ENCODE data around the gene PLA2G4E.
A peak's percentile ranks its signal among the peaks of the same experiment; 100 is the strongest.

PLA2G4E gene

DNA sequence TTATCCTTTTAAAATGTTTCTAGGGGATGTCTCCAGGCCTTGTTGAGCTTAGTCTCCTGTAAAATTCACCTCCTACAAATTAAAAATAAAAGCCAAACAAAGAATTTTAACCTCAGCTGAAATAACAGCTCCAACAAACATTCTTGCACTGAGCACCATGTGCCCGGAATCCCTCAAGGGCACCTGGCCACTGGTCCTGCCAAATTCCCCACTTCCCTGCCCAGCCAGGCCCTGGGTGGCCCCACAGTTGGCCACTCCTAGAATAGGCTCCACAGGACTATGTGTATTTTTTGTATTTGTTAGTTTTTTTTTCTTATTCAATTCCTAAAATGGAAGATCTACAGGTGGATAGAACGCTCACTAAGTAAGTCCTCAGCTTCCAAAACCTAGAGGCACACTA is 33.1 kb upstream of the PLA2G4E start:
- DNase-seq (ENCODE audit: low spot score): no peak

DNA sequence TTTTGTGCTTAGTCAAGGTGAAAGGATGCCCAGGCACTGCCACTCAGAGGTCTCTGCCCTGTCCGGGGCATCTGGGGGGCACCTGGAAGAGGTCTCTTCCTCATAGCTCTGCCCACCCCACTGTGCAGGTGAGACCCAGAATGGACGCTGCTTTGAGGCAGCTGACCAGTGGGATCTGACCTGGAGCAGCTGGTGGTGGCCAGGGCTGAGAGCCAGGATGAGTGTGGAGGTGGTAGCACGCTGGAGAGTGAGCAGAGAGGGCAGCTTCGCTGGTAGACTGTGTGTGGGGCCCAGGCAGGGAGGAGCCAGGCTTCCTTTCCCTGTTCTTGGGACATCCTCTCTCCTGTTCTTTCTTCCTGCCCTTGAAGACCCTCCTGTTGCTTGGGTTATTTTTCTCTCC is 32.2 kb upstream of the PLA2G4E start:
- DNase-seq (ENCODE audit: low spot score): no peak

DNA sequence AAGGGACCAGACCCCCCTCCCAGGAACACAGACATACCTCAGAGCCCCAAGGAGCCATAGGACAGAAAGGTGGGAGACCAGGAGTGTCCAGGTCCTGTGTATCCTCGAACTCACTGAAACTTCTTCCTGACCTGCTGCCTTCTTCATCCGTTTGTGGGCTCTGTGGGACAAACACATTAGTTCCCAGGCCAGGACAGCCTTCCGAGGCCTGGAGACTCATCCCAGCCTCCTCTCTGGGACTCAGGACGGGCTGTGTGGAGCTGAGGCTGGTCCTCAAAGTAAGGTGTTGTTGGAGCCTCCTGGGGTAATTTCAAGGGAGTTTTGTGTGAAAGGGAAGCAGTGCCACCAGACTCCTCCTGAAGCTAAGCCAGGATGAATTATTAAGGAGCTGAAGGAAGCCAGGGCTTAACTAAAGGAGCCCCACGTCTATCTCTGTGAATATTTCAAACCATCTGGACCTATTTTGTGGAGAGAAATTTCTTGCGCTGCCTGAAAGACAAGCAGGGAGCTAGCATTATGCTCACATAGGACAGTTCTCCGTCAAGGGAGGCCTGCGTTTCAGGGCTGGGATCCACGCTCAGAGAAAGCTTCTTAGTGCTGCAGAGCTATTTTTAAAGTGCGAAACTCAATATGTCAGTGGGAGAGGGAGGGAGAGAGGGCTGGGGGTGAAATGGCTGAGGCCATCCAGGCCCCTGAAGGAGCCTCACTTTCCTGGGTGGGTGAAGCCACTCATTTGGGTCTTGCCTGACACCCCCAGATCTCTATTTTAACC is 29.8 kb upstream of the PLA2G4E start:
- DNase-seq (ENCODE audit: low spot score): no peak

DNA sequence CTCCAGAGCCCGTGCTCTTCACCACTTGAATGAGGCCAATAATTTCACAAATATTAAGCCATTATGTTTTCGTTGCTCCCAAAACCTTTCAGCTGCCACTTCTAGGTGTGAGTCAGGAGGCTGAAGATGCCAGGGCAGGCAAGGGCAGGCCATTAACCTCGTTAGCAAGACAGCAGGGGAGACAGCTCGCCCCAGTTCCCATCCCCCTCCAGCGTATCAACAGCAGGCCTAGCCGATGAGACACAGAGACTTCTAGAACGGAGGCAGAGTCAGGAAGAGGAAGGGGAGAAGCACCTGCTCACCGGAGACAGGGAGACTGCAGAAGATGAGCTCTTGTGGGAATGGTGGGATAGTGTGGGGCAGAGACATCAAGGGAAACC is 28.0 kb upstream of the PLA2G4E start:
- DNase-seq (ENCODE audit: low spot score): no peak

DNA sequence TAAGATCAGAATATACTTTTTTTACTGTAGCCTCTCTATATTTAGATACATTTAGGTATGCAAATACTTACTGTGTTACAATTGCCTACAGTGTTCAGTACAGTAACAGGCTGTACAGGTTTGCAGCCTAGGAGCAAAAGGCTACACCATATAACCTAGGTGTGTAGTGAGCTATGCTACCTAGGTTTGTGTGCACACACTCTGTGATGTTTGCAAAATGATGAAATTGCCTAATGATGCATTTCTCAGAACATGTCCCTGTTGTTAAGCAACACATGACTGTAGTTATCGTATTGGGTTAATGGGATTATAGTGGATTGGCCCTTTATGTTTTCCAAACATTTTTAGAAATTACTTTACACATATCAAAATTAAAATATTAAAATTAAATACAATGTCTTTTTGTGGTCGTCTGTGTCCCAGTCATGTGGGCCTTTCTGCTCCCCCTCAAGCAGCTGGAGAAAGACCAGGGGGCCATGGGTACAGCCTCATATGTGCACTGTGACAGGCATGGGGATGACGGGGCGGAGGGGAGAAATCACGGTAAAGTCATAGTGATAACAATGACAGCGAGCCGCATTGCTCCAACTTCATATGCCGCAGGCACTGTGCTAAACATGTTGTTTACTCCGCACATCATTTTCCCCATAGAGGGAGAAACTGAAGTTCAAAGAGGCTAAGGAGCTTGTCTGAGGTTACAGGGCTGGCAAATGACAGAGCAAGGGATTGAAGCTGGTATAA is 27.4 kb upstream of the PLA2G4E start:
- DNase-seq (ENCODE audit: low spot score): no peak

DNA sequence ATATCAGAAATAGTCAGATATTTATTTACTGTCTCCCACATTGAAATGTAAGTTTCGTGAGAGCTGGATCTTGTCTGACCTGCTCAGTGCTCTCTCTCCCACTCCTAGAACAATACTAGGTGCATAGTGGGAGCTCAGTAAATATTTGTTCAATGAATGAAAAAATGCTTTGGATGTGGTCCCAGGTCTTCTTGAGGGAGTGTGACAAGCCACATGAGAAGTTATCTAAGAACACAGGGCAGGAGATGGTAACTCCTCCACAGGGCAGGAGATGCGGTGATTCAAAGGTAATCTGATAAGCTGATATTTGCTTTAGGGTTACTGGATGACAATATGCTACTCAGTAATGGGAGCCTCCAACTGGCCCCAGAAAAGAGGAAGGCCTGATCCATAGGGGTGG is 25.8 kb upstream of the PLA2G4E start:
- no peak for DNase-seq (ENCODE audit: low spot score)

DNA sequence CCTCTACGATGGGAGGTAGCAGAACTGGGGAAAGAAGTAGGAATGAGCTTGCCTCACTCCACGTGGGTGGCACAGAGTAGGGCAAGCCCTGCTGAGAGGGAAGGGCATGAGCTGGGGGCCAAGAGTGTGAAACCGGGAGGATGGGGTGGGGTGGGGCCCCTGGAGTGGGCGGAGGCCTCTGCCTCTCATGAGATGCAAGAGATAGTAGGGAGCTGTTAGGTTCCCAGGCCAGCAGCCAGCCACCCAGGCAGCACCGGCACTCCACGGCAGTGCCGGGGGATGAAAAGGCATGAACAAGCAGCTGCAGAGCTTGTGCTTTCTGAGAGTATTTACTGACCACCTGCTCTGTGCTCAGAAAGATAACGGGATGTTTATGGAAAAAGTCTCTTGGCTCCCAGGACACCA is 24.4 kb upstream of the PLA2G4E start:
- no peak for DNase-seq (ENCODE audit: low spot score)

DNA sequence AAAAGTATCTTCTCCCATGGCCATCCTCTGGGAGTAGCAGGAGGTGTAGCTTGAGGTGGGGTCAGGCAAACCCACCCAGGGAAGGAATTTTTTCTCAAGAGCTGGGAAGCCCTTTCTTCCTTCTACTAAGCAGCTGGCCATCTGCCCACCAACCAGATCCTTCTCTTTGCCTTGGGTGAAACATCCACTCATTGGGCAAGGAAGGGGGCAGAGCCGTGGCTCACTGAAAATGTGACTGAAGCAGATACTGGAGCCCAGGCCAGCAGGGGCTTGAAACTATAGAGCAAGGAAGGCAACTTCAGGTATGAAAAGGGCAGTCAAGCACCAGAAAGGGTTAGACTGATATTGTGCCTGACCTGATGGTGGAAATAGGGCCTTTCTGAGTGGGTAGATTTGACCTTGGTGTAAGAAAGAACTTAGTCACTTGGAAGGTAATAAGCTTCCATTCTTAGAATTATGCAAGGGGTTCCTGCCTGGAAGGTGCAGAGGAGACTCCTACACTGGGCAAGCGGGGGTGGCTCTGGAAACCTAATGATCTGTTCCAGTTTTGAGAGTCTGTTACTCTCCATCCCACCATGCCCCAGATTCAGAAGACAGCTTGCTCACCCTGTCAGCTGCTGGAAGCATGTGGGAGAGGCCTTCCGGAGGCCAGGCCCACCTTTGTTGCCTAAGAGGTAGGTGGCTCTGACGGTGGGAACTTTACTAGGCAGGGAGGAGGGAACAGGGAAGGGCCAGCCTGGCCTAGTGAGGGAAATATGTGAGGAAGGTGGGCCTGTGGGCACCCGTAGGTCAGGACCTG is 22.0 kb upstream of the PLA2G4E start:
- no peak for DNase-seq (ENCODE audit: low spot score)

DNA sequence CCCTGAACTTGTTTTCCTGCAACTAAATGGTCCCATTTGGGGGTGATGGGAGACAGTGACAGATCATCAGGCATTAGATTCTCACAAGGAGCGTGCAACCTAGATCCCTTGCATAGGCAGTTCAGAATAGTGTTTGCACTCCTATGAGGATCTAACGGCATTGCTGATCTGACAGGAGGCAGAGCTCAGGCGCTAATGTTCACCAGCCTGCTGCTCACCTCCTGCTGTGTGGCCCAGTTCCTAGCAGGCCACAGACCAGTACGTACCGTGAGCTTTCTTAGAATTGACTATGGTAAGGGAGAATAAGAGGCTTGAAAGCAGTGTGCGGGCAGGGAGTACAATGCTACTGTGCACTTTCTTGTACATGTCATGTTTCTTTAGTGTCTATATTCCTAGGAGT is 17.6 kb upstream of the PLA2G4E start:
- DNase-seq (ENCODE audit: low spot score): no peak

DNA sequence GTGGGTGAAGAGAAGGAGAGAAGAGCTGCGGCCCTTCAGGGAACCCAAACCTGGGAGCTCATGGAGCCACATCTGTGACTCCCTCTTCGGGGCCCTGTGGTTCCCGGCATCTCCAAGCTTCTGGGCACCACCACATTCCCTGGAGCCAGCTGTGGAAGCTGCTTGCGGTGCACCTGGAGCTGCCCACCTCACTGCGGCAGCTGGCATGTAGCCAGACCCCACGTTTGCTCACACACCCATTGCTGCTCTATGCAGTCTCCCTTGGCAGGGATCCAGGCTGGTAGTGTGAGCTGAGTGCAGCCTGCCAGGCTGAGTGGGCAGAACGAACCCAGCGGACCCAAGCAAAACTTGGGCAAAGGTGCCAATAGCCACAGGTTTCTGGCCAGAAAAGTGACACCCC is 16.8 kb upstream of the PLA2G4E start:
- peak; percentile 27 for DNase-seq (ENCODE audit: low spot score)

DNA sequence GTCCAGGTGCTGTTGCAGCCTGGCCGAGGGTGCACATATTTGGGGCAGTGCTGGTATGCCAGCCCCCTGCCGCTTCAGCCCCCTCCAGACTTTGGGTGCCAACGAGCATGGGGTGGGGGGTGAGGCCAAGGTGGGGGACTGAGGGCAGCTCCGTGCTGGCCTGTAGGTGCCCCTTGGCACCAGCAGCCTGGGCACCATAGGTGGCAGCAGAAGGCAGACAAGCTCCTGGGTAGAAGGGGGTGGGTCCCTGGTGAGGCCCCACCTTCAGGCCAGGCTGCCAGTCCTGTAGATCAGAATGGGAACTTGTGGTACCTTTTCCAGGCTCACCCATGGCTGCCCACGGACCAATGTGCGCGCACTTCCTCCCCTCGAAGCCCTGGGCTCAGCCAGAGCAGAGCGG is 16.1 kb upstream of the PLA2G4E start:
- DNase-seq (ENCODE audit: low spot score): no peak

DNA sequence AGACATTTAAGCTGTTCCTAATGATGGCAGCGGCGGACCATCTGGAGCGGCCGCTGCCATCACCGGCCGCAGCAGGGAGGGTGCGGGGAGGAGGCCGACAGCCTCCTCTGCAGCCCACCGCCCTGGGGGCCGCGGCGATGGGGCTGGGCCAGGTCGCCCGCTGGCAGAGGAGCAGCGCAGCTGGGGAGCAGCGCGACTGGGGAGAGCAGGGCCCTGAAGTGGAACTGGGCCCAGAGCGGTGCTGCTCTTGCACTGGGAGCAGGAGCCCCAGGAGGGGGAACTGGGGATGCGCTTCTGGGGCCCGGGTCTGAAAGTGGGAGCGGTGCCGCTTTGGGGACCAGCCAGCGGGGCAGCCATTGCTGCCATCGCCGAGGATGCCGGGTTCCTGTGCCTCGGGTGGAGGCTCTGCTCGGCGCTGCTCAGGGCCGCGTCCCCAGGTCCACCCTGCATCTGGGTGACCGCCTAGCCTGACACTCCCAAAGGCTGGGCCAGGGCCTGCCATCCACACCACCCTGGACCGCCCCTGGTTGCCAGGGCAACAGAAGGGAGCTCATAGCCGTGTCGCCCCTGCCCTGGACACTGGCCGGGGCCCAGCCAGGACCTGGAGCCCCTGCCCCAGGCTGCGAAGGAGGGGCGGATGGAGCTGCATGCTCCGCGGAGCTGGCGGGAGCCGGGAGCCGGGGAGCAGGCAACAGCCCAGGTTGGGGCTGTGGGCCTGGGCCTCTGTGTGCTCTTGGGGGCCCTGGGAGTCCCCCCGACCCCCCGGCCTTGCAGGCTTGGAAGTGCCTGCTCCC is 15.5 kb upstream of the PLA2G4E start:
- DNase-seq (ENCODE audit: low spot score): no peak

DNA sequence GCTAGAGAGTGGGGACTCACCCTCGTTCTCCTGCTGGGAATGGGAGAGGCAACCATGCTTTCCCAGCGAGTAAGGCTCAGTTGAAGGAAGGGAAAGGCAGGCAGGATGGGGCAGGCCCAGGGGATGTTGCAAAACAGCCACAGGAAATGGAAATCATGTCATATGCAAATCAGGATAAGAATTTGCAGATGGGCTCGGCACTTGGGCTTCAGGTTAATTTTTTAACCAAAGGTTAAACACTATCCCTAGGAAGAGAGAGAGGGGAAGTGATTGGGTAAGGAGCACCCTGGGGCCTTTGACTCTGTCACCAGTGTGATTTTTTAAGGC is 14.6 kb upstream of the PLA2G4E start:
- DNase-seq (ENCODE audit: low spot score): peak; percentile 66

DNA sequence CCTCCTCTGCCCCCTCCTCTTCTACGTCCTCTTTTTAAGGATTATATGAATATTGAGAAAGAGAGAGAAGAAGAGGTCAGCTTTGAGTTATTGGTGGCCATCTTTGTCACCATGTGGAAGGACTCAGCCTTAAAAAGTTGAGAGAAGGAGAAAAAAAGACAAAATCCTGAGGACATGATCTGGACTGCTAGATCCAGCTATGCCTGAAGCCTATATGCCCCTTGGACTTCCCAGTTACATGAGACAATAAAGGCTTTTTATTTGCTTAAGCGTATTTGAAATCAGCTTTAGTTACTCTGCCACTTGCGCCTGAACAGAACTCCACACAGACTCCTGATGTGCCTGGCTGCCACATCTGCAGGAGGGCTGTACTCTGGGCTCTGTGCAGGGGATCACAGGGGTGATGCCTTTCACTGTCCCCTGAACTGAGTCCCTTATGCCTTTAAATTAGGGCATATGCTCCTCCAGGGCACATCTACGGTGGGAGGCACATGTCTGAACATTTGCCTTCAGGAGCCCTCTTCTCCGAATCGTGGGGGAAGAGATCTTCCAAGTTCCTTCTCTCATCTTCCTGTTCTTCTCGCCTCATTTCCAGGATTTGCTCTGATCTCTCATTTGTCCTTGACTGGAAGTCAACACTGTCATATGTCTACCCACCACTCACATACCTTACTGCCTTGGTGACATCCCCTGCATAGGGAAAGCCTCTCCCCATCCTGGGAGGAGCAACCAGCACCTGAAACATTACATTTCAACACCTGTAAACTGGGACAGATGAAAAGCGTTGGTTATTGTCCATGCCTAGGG is 14.0 kb upstream of the PLA2G4E start:
- DNase-seq (ENCODE audit: low spot score): peak; percentile 19

DNA sequence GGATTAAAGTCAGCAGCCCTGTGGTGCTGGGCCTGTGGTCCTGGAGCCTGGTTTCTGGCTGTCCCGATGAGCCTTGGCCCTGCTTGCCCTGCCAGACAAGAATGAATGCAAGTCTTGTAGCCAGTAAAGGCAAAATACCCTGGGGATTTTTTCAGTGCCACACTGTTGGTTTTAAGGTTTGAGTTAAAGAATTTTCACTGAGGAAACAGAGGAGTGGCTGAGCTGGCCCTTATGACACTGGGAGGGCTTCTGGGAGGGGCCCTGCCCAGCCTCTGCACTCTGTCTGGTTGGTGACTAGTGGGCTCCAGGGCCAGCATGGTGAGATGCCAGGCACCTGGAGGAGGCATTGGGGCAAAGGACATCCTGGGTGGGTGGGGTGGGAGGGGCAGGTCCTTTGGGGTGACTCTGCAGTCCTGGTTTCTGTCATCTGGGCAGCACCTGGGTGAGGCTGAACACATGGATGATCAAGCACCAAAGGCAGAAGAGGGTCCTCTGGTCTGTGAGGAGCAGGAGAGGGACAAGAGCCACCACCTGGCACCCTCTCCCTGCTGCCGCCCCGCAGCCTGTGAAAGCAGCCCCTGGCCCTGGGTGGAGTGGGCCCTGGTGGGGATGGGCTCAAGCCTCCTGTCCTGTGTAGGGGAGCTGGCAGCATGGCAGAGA is 12.5 kb upstream of the PLA2G4E start:
- peak; percentile 6 for DNase-seq (ENCODE audit: low spot score)

DNA sequence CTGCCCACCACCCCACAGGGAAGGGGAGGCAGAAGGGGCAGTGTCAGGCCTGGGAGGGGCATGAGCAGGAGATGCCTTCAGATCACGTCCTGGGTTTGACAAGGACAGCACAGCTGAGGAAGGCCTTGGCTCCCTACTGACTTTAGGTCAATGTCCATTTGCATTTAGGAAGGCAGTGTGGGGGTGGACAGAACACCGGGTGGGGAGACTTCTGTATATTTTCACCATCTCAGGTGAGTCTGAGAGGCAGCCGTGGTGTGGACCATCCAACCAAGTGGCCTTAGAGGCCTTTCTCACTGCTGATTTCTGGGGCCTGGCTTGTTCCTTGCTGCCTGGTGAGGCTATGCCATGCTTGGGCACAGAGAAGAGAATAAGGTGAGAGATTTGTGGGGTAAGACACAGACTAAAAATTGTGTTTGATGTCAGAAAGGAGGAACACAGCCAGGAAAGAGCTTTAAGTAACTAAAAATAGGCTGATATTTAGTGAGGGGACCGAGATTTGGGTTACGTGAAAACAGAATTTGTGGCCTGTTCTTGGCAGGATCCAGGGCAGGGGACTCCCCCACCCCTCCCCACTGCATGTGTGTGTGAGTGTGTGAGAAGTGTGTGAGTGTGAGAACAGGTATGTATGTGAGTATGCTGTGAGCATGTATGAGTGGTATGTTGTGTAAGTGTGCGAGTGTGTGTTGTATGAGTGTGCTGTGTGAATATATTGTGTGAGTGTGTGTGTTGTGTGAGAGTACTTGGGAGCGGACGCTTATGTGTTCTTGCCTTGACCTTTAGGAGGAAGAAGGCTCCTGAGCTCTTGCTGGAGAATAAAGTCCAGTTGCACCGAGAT is 11.8 kb upstream of the PLA2G4E start:
- DNase-seq (ENCODE audit: low spot score): no peak

DNA sequence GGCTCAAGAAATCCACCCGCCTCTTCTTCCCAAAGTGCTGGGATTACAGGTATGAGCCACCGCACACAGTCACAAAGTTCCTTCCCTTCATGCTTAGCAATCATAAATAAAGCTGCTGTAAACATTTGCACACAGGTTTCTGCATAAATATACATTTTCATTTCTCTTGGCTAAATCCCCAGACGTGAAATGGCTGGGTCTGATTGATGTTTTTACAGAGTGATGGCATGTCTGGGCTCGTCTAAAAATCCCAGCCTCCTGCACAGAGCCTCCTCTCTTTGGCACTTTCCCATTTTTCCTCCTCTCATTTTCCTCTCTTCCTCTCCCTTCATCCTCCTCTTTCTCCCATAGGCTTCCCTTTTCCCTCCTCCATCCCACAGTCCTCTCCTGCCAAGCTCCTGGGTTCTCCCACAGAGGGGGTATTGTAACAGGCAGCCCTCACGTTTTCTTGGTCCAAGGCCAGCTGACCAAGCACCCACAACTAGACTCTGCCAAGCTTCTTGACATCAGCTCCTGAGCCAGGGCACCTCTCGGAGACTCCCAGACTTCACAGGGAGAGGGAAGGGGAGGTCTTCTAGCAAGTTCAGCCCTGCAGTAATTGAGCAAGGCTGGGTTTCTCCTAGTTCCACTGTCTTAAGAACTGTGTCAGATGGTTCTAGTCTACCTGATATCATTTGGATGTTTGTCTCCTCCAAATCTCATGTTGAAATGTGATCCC is 10.5 kb upstream of the PLA2G4E start:
- no peak for DNase-seq (ENCODE audit: low spot score)

DNA sequence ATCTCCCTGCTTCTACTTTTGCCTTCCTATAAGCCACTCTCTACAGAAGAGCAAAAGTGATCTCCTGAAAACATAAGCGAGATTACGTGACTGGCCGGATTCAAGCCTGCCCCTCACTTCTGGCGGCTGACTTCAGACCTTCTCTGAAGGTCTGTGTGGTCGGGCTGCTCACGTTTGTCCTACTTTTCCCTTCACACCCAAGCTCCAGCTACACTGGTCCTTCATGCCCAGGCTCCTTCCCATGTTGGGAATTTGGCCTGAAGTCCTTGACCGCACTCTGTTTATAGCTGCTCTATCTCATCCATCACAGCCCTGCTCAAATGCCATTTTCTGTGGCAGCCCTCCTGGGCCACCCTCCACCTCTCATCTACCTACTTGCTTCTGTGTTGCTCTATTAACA is 6.7 kb upstream of the PLA2G4E start:
- no peak for DNase-seq (ENCODE audit: low spot score)

DNA sequence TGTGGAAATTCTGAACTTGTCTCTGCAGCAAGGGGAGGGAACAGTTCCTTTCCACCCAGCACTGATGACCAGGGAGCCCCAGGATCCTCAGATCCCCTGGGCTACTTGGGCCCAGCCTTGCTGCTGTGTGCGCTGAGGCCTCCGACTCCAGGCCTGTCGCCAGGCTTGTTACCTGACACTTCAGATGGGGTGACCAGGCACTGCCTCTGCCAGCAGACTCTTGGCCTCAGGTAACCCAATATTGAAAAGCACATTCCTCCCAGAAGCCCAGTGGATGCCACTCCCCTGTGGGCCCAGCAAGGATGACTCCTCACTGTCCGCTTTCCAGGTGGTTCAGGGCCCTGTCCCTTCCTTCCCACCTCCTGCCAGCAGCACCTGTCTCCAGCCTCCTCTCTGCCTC is 3.5 kb upstream of the PLA2G4E start:
- DNase-seq (ENCODE audit: low spot score): no peak
